ENCODE results near the gene PHACTR4. TPM values are rescaled to one million over a fixed set of nuclear protein-coding genes. Genes with fewer than 3 reads are reported as not detected.

PHACTR4 gene
- total and polyA plus RNA-seq, 10 of the 15 experiments (the other 5 are each of a cell fraction or from before 2014, with no cell fraction given): 8.9 to 34.2 (median 12.5) TPM

DNA sequence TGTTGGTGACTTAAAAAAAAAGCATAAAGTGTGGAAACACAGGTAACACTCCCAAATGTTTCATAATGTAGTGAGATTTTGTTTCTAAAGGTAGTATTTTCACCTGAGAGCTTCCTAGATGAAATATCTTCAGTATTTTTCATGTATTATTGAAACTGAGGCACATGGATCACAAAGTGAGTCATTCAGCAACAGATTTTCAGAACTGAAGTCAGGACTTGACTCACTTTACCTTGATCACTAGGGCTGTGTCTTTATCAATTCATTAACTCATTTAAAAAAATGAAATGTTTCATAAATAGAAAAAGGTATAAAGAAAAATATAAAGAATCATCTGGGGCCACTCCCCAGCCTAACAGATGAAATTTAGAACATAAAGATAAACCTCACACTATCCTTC is 69.8 kb downstream of the PHACTR4 start:
- no peaks in the 10 kb centered on the region for H3K36me3 ChIP-seq (ENCODE audit: control insufficient read depth in 2 of 2, insufficient read depth in 2 of 2, low read length in 1 of 2)
- no peaks in the 10 kb centered on the region for H4K20me1 ChIP-seq (ENCODE audit: control insufficient read depth, insufficient read depth)
- no peak overlapping the region for H2AFZ ChIP-seq (ENCODE audit: control insufficient read depth, low read depth, low read length)
- peak overlapping the region; percentile 40; the same call in 1 of the 2 replicates for H3K4me3 ChIP-seq
- no TSS peak for BruUV-seq (replicated peaks)
- in situ Hi-C loops (cut with MboI) (no loop called here), intact Hi-C loops (cut with micrococcal nuclease; ENCODE audit: unreplicated experiment) (no loop called here)
- FAIRE-seq (peak; percentile 23), DNase-seq (ENCODE audit: low read depth, low spot score) (no peak), ATAC-seq (no peak)
- no peak overlapping the region for H3K9ac ChIP-seq (ENCODE audit: control insufficient read depth, insufficient read depth, low read length)
- no peaks in the 10 kb centered on the region for H3K9me3 ChIP-seq (replicated peaks; ENCODE audit: control insufficient read depth, insufficient read depth, low read length)
- peak overlapping the region; percentile 9; the same call in 1 of the 2 replicates for H3K4me2 ChIP-seq (ENCODE audit: control insufficient read depth, insufficient read depth)
- no peak overlapping the region for H3K27ac ChIP-seq (ENCODE audit: control insufficient read depth, insufficient read depth)
- POLR2A ChIA-PET: interaction anchor here (1.0 kb wide), 1 partner anchor 11 kb away, joined by 3 read pairs; no protein-coding TSS in a partner anchor
- TF ChIP-seq ZNF24 (IDR thresholded peaks at IDR 0.05) (0 out of 2 replicates have a peak, but pooled peaks have one; percentile 42), IKZF1 (conservative IDR thresholded peaks at IDR 0.05) (no peak), JUNB (IDR thresholded peaks at IDR 0.05) (peak; percentile 64; the same call in 1 of the 2 replicates), EZH2 (IDR thresholded peaks at IDR 0.05; ENCODE audit: borderline replicate concordance, control insufficient read depth, low read depth, low read length) (no peak)
- H3K4me1 ChIP-seq (ENCODE audit: control insufficient read depth, insufficient read depth, low read length): peaks cover 6% of the 10 kb centered on the region
- RAD21 ChIA-PET (ENCODE audit: unreplicated experiment): interaction anchor here (0.6 to 1.3 kb wide), 2 partner anchors 9 to 29 kb away, joined by 3 to 4 read pairs; no protein-coding TSS in a partner anchor
- H3K79me2 ChIP-seq (ENCODE audit: control insufficient read depth, insufficient read depth, low read length): peaks cover 8% of the 10 kb centered on the region
- CTCF ChIA-PET: interaction anchor here (1.0 to 1.5 kb wide), 2 partner anchors 11 to 14 kb away, joined by 3 to 5 read pairs; no protein-coding TSS in a partner anchor
- no peaks in the 10 kb centered on the region for H3K27me3 ChIP-seq (replicated peaks in 1 of 2; ENCODE audit: control insufficient read depth in 2 of 2, insufficient read depth in 2 of 2, low read length in 1 of 2)
- SMC1A ChIA-PET (ENCODE audit: uncharacterized antibody, unreplicated experiment): interaction anchor here (0.9 to 1.2 kb wide), 4 partner anchors 11 to 140 kb away, joined by 3 to 5 read pairs (median 4); no protein-coding TSS in a partner anchor

DNA sequence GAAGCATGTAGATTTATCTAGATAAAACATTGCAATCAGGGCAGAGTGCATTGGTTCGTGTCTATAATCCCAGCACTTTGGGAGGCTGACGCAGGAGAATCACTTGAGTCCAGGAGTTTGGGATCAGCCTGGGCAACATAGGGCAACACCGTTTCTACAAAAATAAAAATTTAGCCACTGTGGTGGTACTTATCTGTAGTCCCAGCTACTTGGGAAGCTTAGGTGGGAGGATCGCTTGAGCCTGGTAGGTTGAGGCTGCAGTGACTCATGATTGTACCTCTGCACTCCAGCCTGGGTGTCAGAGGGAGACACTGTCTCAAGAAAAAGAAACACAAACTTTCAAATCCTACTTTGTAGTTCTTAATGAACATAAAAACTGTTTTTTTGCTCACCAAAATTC is 72.1 kb downstream of the PHACTR4 start:
- FAIRE-seq: no peak
- H3K36me3 ChIP-seq (ENCODE audit: control insufficient read depth in 2 of 2, insufficient read depth in 2 of 2, low read length in 1 of 2): no peaks in the 10 kb centered on the region
- no peak for TF ChIP-seq ZNF207 (IDR thresholded peaks at IDR 0.05; ENCODE audit: borderline replicate concordance)
- TF ChIP-seq IKZF1 (conservative IDR thresholded peaks at IDR 0.05): no peak
- TF ChIP-seq CHD4 (IDR thresholded peaks at IDR 0.05): no peak
- H3K27me3 ChIP-seq (replicated peaks in 1 of 2; ENCODE audit: control insufficient read depth in 2 of 2, insufficient read depth in 2 of 2, low read length in 1 of 2): no peaks in the 10 kb centered on the region
- in situ Hi-C loops (cut with MboI) (no loop called here), intact Hi-C loops (cut with micrococcal nuclease; ENCODE audit: unreplicated experiment) (no loop called here)
- no peak overlapping the region for H3K9ac ChIP-seq (ENCODE audit: control insufficient read depth, insufficient read depth, low read length)
- ChIA-PET CTCF (interaction anchor here (1.5 to 1.7 kb wide), 2 partner anchors 11 to 82 kb away, joined by 3 read pairs; no protein-coding TSS in a partner anchor), RAD21 (ENCODE audit: unreplicated experiment) (no interaction called here), SMC1A (ENCODE audit: uncharacterized antibody, unreplicated experiment) (interaction anchor here (0.5 kb wide), 1 partner anchor 181 kb away, joined by 3 read pairs; no protein-coding TSS in a partner anchor), POLR2A (interaction anchor here (0.6 kb wide), 1 partner anchor 1759 kb away, joined by 3 read pairs; no protein-coding TSS in a partner anchor)
- H3K4me2 ChIP-seq (ENCODE audit: control insufficient read depth, insufficient read depth): no peak overlapping the region
- no peak overlapping the region for H3K27ac ChIP-seq (ENCODE audit: control insufficient read depth, insufficient read depth)
- H3K9me3 ChIP-seq (replicated peaks; ENCODE audit: control insufficient read depth, insufficient read depth, low read length): no peaks in the 10 kb centered on the region
- no peak overlapping the region for H3K4me3 ChIP-seq
- H3K4me1 ChIP-seq (ENCODE audit: control insufficient read depth, insufficient read depth, low read length): peaks cover 6% of the 10 kb centered on the region
- DNase-seq (ENCODE audit: low read depth, low spot score): no peak
- peaks cover 8% of the 10 kb centered on the region for H3K79me2 ChIP-seq (ENCODE audit: control insufficient read depth, insufficient read depth, low read length)
- no peaks in the 10 kb centered on the region for H4K20me1 ChIP-seq (ENCODE audit: control insufficient read depth, insufficient read depth)
- H2AFZ ChIP-seq (ENCODE audit: control insufficient read depth, low read depth, low read length): no peak overlapping the region
- WGBS (ENCODE audit: insufficient coverage, insufficient replicate concordance, low lambda C conversion rate, missing lambda C conversion rate): 99% methylated on average over 4 of the region's 4 CpGs
- no TSS peak for BruUV-seq (replicated peaks)
- no peak for ATAC-seq
